ENCODE results near the gene LRRC59. TPM values are rescaled to one million over a fixed set of nuclear protein-coding genes. Genes with fewer than 3 reads are reported as not detected.

Gene LRRC59
- total and polyA plus RNA-seq, 2 of the 8 experiments (the other 6 are each of a cell fraction or from before 2014, with no cell fraction given), result 48.3 to 117 TPM

DNA sequence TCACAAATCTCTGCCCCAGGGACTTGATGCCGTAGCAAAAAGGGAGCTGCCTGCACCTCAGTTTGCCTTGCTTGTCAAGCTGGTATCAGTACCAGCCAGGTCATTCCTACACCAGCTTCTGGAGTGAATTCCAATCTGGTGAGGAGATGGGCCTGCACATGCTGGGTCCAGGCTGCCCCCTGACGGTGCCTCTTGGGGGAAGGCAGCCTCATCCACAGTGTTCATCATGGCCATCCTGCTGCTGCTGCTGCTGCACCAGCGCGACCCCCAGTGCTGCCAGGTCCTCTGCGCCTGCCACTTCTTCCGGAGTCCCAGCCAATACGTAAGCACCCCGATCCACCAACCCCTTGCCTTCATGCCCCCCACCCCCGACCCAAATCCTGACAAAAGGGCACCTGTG is 32.6 kb downstream of the LRRC59 start:
- H3K27ac ChIP-seq (ENCODE audit: low read depth, low read length), result no peak overlapping the region; the same call in 1 of the 2 replicates
- H3K4me1 ChIP-seq (replicated peaks in 1 of 4; ENCODE audit: control insufficient read depth in 3 of 4, insufficient read depth in 4 of 4, low read length in 3 of 4), result peaks cover 0 to 27% (median 11%) of the 10 kb centered on the region in 4 experiments; a peak in 6 of 7 replicates
- H4K91ac ChIP-seq (replicated peaks; ENCODE audit: insufficient read length, low read length), result no peak overlapping the region
- H3K4ac ChIP-seq (replicated peaks; ENCODE audit: insufficient read length, low read depth, low read length), result no peak overlapping the region
- no peaks in the 10 kb centered on the region for H3K79me2 ChIP-seq (ENCODE audit: control insufficient read depth in 1 of 2, insufficient read depth in 2 of 2, low read length in 2 of 2)
- H2BK20ac ChIP-seq (ENCODE audit: low read length), result no peak overlapping the region
- no peak overlapping the region for H4K5ac ChIP-seq (ENCODE audit: insufficient read length, low read depth, low read length)
- peaks cover 9 to 22% of the 10 kb centered on the region in 2 experiments for H4K20me1 ChIP-seq (replicated peaks in 1 of 2; ENCODE audit: control insufficient read depth in 1 of 2, insufficient read depth in 2 of 2, low read length in 2 of 2)
- no peak overlapping the region; the same call in 1 of the 2 replicates for H4K8ac ChIP-seq (ENCODE audit: extremely low read depth, insufficient read depth, low read length)
- no peaks in the 10 kb centered on the region for H3K23me2 ChIP-seq (ENCODE audit: low read depth, low read length)
- no peak overlapping the region for H2AFZ ChIP-seq (ENCODE audit: low read length)
- H2BK15ac ChIP-seq (ENCODE audit: low read length), result no peak overlapping the region
- CTCF ChIA-PET (ENCODE audit: partially characterized antibody), result interaction anchor here (0.6 to 6.1 kb wide), 13 partner anchors 10 to 363 kb away, joined by 3 to 58 read pairs (median 4); partner anchors contain the start of gene LRRC59
- H3K9ac ChIP-seq (replicated peaks in 1 of 4; ENCODE audit: extremely low read depth in 1 of 4, low read depth in 3 of 4, low read length in 3 of 4), result 0 out of 7 replicates have a peak overlapping the region, but pooled peaks of 1 of the 4 experiments have one; percentile 7
- no peak overlapping the region for H3K14ac ChIP-seq (ENCODE audit: insufficient read length)
- H3K27me3 ChIP-seq (replicated peaks in 1 of 4; ENCODE audit: control insufficient read depth in 3 of 4, extremely low read depth in 1 of 4, insufficient read depth in 3 of 4, low read length in 3 of 4), result no peaks in the 10 kb centered on the region
- H3K36me3 ChIP-seq (ENCODE audit: control insufficient read depth in 2 of 4, insufficient read depth in 4 of 4, low read length in 3 of 4), result peaks cover 12 to 32% (median 20%) of the 10 kb centered on the region in 4 experiments; a peak in 7 of 8 replicates
- DNase-seq (ENCODE audit: low read depth in 1 of 2, low spot score in 2 of 2), result no peak
- FAIRE-seq, result no peak
- H2BK5ac ChIP-seq (ENCODE audit: low read depth, low read length), result no peak overlapping the region
- H3K23ac ChIP-seq (ENCODE audit: insufficient read length), result no peak overlapping the region
- no peak overlapping the region for H2BK12ac ChIP-seq (ENCODE audit: low read depth, low read length)
- H3K18ac ChIP-seq (ENCODE audit: extremely low read depth, low read length), result no peak overlapping the region
- POLR2A ChIA-PET (ENCODE audit: partially characterized antibody), result interaction anchor here (0.6 to 20.2 kb wide), 6 partner anchors 15 to 134 kb away, joined by 3 to 313 read pairs (median 3); partner anchors contain the start of genes EME1, LRRC59, MRPL27 and XYLT2
- H3K9me3 ChIP-seq (ENCODE audit: insufficient read depth in 2 of 2, low read depth in 1 of 2, low read length in 1 of 2), result no peaks in the 10 kb centered on the region
- no peak overlapping the region for H2BK120ac ChIP-seq (replicated peaks; ENCODE audit: low read depth, low read length)
- 0 out of 4 replicates have a peak overlapping the region, but pooled peaks of 1 of the 2 experiments have one; percentile 44 for H3K4me2 ChIP-seq (ENCODE audit: insufficient read depth in 1 of 2, low read depth in 2 of 2, low read length in 2 of 2)
- TF ChIP-seq JUND (IDR thresholded peaks at IDR 0.05; ENCODE audit: low read length) (peak; percentile 18; the same call in 1 of the 2 replicates), RFX5 (IDR thresholded peaks at IDR 0.05; ENCODE audit: borderline replicate concordance, low read depth, low read length) (no peak), TAF1 (IDR thresholded peaks at IDR 0.05; ENCODE audit: low read depth, low read length) (0 out of 2 replicates have a peak, but pooled peaks have one; percentile 17), RNF2 (IDR thresholded peaks at IDR 0.05; ENCODE audit: borderline replicate concordance, low read depth, low read length, missing control alignments, poor library complexity, severe bottlenecking) (no peak), RAD21 (IDR thresholded peaks at IDR 0.05 in 1 of 2, conservative IDR thresholded peaks at IDR 0.05 in 1 of 2; ENCODE audit: low read depth in 2 of 2, low read length in 2 of 2) (peak in 1 of 2 experiments; percentile 25; a peak in 1 of 4 replicates), POLR2A (IDR thresholded peaks at IDR 0.05; ENCODE audit: control extremely low read depth in 1 of 2, low read depth in 2 of 2, low read length in 2 of 2) (0 out of 3 replicates have a peak, but pooled peaks of 1 of the 2 experiments have one; percentile 18), SIX5 (IDR thresholded peaks at IDR 0.05; ENCODE audit: low read depth, low read length) (no peak)
- TF ChIP-seq, protein P1, sequence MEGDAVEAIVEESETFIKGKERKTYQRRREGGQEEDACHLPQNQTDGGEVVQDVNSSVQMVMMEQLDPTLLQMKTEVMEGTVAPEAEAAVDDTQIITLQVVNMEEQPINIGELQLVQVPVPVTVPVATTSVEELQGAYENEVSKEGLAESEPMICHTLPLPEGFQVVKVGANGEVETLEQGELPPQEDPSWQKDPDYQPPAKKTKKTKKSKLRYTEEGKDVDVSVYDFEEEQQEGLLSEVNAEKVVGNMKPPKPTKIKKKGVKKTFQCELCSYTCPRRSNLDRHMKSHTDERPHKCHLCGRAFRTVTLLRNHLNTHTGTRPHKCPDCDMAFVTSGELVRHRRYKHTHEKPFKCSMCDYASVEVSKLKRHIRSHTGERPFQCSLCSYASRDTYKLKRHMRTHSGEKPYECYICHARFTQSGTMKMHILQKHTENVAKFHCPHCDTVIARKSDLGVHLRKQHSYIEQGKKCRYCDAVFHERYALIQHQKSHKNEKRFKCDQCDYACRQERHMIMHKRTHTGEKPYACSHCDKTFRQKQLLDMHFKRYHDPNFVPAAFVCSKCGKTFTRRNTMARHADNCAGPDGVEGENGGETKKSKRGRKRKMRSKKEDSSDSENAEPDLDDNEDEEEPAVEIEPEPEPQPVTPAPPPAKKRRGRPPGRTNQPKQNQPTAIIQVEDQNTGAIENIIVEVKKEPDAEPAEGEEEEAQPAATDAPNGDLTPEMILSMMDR (IDR thresholded peaks at IDR 0.05; ENCODE audit: control extremely low read depth in 1 of 3, insufficient read depth in 1 of 3, low read depth in 1 of 3, low read length in 3 of 3), result peak in 2 of 3 experiments; percentile 15 to 16; a peak in 2 of 4 replicates
- H3K79me1 ChIP-seq (ENCODE audit: low read depth, low read length), result no peaks in the 10 kb centered on the region
- 63% methylated on average over 9 of the region's 9 CpGs; no CpG with 5 or more reads in 1 of the 2 experiments for WGBS, 2 experiments (ENCODE audit: extremely low coverage in 1 of 2, insufficient coverage in 1 of 2, insufficient read length in 1 of 2, insufficient replicate concordance in 2 of 2, low coverage in 1 of 2, low lambda C conversion rate in 2 of 2, missing lambda C conversion rate in 1 of 2)
- H3K4me3 ChIP-seq (ENCODE audit: extremely low read depth in 1 of 4, insufficient read depth in 2 of 4, low read depth in 3 of 4, low read length in 4 of 4), result no peak overlapping the region
- H3K56ac ChIP-seq (replicated peaks; ENCODE audit: insufficient read length, low read depth, low read length), result no peak overlapping the region
- no peak overlapping the region for H2AK5ac ChIP-seq (ENCODE audit: low read depth, low read length)
